Endometrial microvascular endothelial cells (primary cell): ENCODE data around the gene ZFAND6. TPM values are rescaled to one million over a fixed set of nuclear protein-coding genes. Genes with fewer than 3 reads are reported as not detected.
"Not testable (repeated sequence)": the region's sequence is repeated elsewhere in the genome, so short reads cannot be mapped to it uniquely, and the experiment has no call there.

ENCODE experiments used
- in situ Hi-C: cut with HindIII; loops from 2 replicates; pipeline ENCODE4 v1.10.0; 2017; ENCODE audit warnings: low sequenced_read_pairs, low pct_unique_long_range_greater_than_20kb; ENCODE audit errors: inconsistent ontology term
- total RNA-seq: library from RNA; depleted of rRNA; stranded (reverse); fragments of >200 nt; gene quantifications from one replicate; pipeline ENCODE4 v1.2.3, GENCODE V29; 2015; ENCODE audit errors: inconsistent ontology term

Gene ZFAND6
- total RNA-seq, 1 donor from 2014 or later: 80.5 TPM

- in situ Hi-C loops: no loop called here
Observed at GRCh38 chr15:80090879-80091503, 31.5 kb downstream of the ZFAND6 start.

- in situ Hi-C loops: no loop called here
Observed at GRCh38 chr15:80093854-80094418, 34.5 kb downstream of the ZFAND6 start.

GRCh38 chr15:80095511-80095910 is 36.0 kb downstream of the ZFAND6 start:
- in situ Hi-C loops: no loop called here

- in situ Hi-C loops: no loop called here
Observed at GRCh38 chr15:80095969-80096368, 36.5 kb downstream of the ZFAND6 start.

- in situ Hi-C loops: no loop called here
Observed at GRCh38 chr15:80098341-80098740, 38.9 kb downstream of the ZFAND6 start.

- in situ Hi-C loops: no loop called here
Observed at GRCh38 chr15:80099241-80099640, 39.8 kb downstream of the ZFAND6 start.

- in situ Hi-C loops: not testable (repeated sequence)
Observed at GRCh38 chr15:80099662-80100061, 40.2 kb downstream of the ZFAND6 start.

GRCh38 chr15:80100247-80100646 is 40.8 kb downstream of the ZFAND6 start:
- in situ Hi-C loops: no loop called here

GRCh38 chr15:80105193-80105592 is 45.7 kb downstream of the ZFAND6 start:
- in situ Hi-C loops: no loop called here

- in situ Hi-C loops: no loop called here
Observed at GRCh38 chr15:80105595-80105994, 46.1 kb downstream of the ZFAND6 start.

GRCh38 chr15:80106051-80106450 is 46.6 kb downstream of the ZFAND6 start:
- in situ Hi-C loops: no loop called here

GRCh38 chr15:80107204-80107603 is 47.7 kb downstream of the ZFAND6 start:
- in situ Hi-C loops: no loop called here

- in situ Hi-C loops: no loop called here
Observed at GRCh38 chr15:80107774-80108173, 48.3 kb downstream of the ZFAND6 start.

- in situ Hi-C loops: no loop called here
Observed at GRCh38 chr15:80109388-80109787, 49.9 kb downstream of the ZFAND6 start.

GRCh38 chr15:80110920-80111319 is 51.4 kb downstream of the ZFAND6 start:
- in situ Hi-C loops: no loop called here

GRCh38 chr15:80114114-80114513 is 54.6 kb downstream of the ZFAND6 start:
- in situ Hi-C loops: no loop called here

GRCh38 chr15:80115021-80115420 is 55.5 kb downstream of the ZFAND6 start:
- in situ Hi-C loops: no loop called here

- in situ Hi-C loops: no loop called here
Observed at GRCh38 chr15:80118956-80119355, 59.5 kb downstream of the ZFAND6 start.

GRCh38 chr15:80120636-80121035 is 61.2 kb downstream of the ZFAND6 start:
- in situ Hi-C loops: no loop called here

- in situ Hi-C loops: no loop called here
Observed at GRCh38 chr15:80121546-80121945, 62.1 kb downstream of the ZFAND6 start.

- in situ Hi-C loops: no loop called here
Observed at GRCh38 chr15:80123034-80123433, 63.6 kb downstream of the ZFAND6 start.
